Keratinocyte (primary cell): Measurements from ENCODE around the gene MGMT.

ENCODE experiments used
- CTCF ChIP-seq, 3 experiments: IDR thresholded peaks in 1 of 3; conservative IDR thresholded peaks in 1 of 3; optimal IDR thresholded peaks in 1 of 3; 2 replicates in 2 of 3; 3 replicates in 1 of 3; pipeline versions ENCODE3 to v1.5.1; 2011; ENCODE audit warnings: low read length in 3 of 3, mild to moderate bottlenecking in 3 of 3, moderate library complexity in 2 of 3, control low read depth in 1 of 3, inconsistent platforms in 1 of 3; ENCODE audit not compliant: insufficient read depth in 2 of 3; ENCODE audit errors: extremely low read depth in 1 of 3
- EZH2 ChIP-seq: IDR thresholded peaks from one replicate; pipeline ENCODE4 v1.6.1; 2012; ENCODE audit warnings: inconsistent platforms, mild to moderate bottlenecking, low read length, moderate library complexity

- TF ChIP-seq CTCF (optimal IDR thresholded peaks at IDR 0.05 in 1 of 3, IDR thresholded peaks at IDR 0.05 in 1 of 3, conservative IDR thresholded peaks at IDR 0.05 in 1 of 3; ENCODE audit: extremely low read depth in 1 of 3, insufficient read depth in 2 of 3, low read length in 3 of 3) (no peak), EZH2 (no peak)
Measured at GRCh38 chr10:129530581-129530980, 63.5 kb downstream of the MGMT start.
